GM12878 (cell line): ENCODE measurements around the gene ZSWIM9. TPM values are rescaled to one million over a fixed set of nuclear protein-coding genes. Genes with fewer than 3 reads are reported as not detected.

Source experiments
- ATAC-seq: fragments of 200-7000 bp; cut with Tn5 transposase; 3 replicates; pipeline ENCODE4 v1.9.1; 2020; ENCODE audit warnings: mild to moderate bottlenecking, moderate library complexity
- BruUV-seq: library from RNA; stranded (reverse); fragments of 400-500 nt; replicated peaks from 2 replicates; lab custom pipeline; 2021; lab: Mats Ljungman, UMichigan
- CTCF ChIA-PET: fragments of 300-600 bp; sonication (Branson Sonifier 250); formaldehyde crosslinking; extraction: SDS; loops from one replicate; lab custom pipeline; 2021; ENCODE audit warnings: inconsistent platforms; lab: Yijun Ruan, JAX
- POLR2A ChIA-PET: fragments of 350-600 bp; formaldehyde crosslinking; extraction: SDS; loops from one replicate; lab custom pipeline; 2021; ENCODE audit warnings: inconsistent platforms; lab: Charles Lee
- RAD21 ChIA-PET: fragments of 300-600 bp; sonication (Branson Sonifier 250); formaldehyde crosslinking; loops from one replicate; lab custom pipeline; 2023; ENCODE audit warnings: antibody characterized with exemption; ENCODE audit not compliant: unreplicated experiment; lab: Charles Lee
- SMC1A ChIA-PET: fragments of 300-600 bp; sonication (Branson Sonifier 250); formaldehyde crosslinking; loops from one replicate; lab custom pipeline; 2023; ENCODE audit not compliant: unreplicated experiment, uncharacterized antibody; lab: Charles Lee
- DNase-seq: peaks from one replicate; pipeline ENCODE4 v3.0.0-alpha.2; 2011; ENCODE audit warnings: low read depth, low spot score
- FAIRE-seq: peaks from 3 replicates; lab custom pipeline; 2011; peaks lifted over from hg19 to GRCh38; lab: Jason Lieb, UNC
- H2AFZ ChIP-seq: 2 replicates; pipeline ENCODE4 v1.6.0; 2011; ENCODE audit warnings: low read depth, low read length, control low read depth; ENCODE audit not compliant: control insufficient read depth
- H3K27ac ChIP-seq: 2 replicates; pipeline ENCODE4 v1.5.1; 2011; ENCODE audit warnings: control low read depth; ENCODE audit not compliant: control insufficient read depth, insufficient read depth
- H3K27me3 ChIP-seq, 2 experiments: replicated peaks in 1 of 2; 2 replicates each; pipeline versions ENCODE4 v1.6.0 to v1.6.1; 2011; ENCODE audit warnings: low read length in 1 of 2; ENCODE audit not compliant: control insufficient read depth in 2 of 2, insufficient read depth in 2 of 2
- H3K36me3 ChIP-seq, 2 experiments: 2 replicates each; pipeline ENCODE4 v1.5.1; 2011; ENCODE audit warnings: low read length in 1 of 2; ENCODE audit not compliant: control insufficient read depth in 2 of 2, insufficient read depth in 2 of 2
- H3K4me1 ChIP-seq: 2 replicates; pipeline ENCODE4 v1.6.1; 2011; ENCODE audit warnings: mild to moderate bottlenecking, low read length, moderate library complexity, mixed read lengths; ENCODE audit not compliant: control insufficient read depth, insufficient read depth
- H3K4me2 ChIP-seq: 2 replicates; pipeline ENCODE4 v1.6.0; 2011; ENCODE audit warnings: control low read depth; ENCODE audit not compliant: control insufficient read depth, insufficient read depth
- H3K4me3 ChIP-seq: fragments of 200-600 bp; sonication (generic); 2 replicates; pipeline ENCODE4 v1.5.1; 2016
- H3K79me2 ChIP-seq: 2 replicates; pipeline ENCODE4 v1.6.0; 2011; ENCODE audit warnings: low read length; ENCODE audit not compliant: control insufficient read depth, insufficient read depth
- H3K9ac ChIP-seq: 2 replicates; pipeline ENCODE4 v1.8.0; 2011; ENCODE audit warnings: low read length, control low read depth, mixed read lengths; ENCODE audit not compliant: control insufficient read depth, insufficient read depth
- H3K9me3 ChIP-seq: replicated peaks from 3 replicates; pipeline ENCODE4 v1.5.1; 2011; ENCODE audit warnings: mild to moderate bottlenecking, low read length; ENCODE audit not compliant: control insufficient read depth, insufficient read depth
- H4K20me1 ChIP-seq: 2 replicates; pipeline ENCODE4 v1.6.0; 2011; ENCODE audit not compliant: control insufficient read depth, insufficient read depth
- FOXK2 ChIP-seq: fragments of 450-650 bp; IDR thresholded peaks from 2 replicates; pipeline ENCODE4 v1.6.1; 2017; ENCODE audit warnings: mild to moderate bottlenecking, moderate library complexity
- FOXM1 ChIP-seq: IDR thresholded peaks from 2 replicates; pipeline ENCODE4 v1.6.1; 2012; ENCODE audit warnings: low read depth, mild to moderate bottlenecking, inconsistent platforms, low read length, moderate library complexity
- IRF4 ChIP-seq: IDR thresholded peaks from 2 replicates; pipeline ENCODE4 v1.6.1; 2011; ENCODE audit warnings: low read depth, low read length
- IRF5 ChIP-seq: fragments of 450-650 bp; IDR thresholded peaks from 2 replicates; pipeline ENCODE4 v1.6.1; 2017; ENCODE audit warnings: borderline replicate concordance
- SMAD1 ChIP-seq: fragments of 450-650 bp; IDR thresholded peaks from 2 replicates; pipeline ENCODE4 v1.6.1; 2018; ENCODE audit warnings: mild to moderate bottlenecking, low read depth; ENCODE audit not compliant: partially characterized antibody
- TCF3 ChIP-seq: IDR thresholded peaks from 2 replicates; pipeline ENCODE4 v1.6.1; 2012; ENCODE audit warnings: low read depth, mild to moderate bottlenecking, low read length, borderline replicate concordance; ENCODE audit not compliant: insufficient read depth
- ZNF217 ChIP-seq: fragments of 450-650 bp; IDR thresholded peaks from 2 replicates; pipeline ENCODE4 v1.6.1; 2017; ENCODE audit warnings: antibody characterized with exemption, mild to moderate bottlenecking
- WGBS: methylation state at CpG from one replicate; pipeline ENCODE4 v1.1.6; 2016; ENCODE audit warnings: low lambda C conversion rate; ENCODE audit not compliant: insufficient replicate concordance, insufficient coverage; ENCODE audit errors: missing lambda C conversion rate; 5-methylcytosine and 5-hydroxymethylcytosine counted together
- in situ Hi-C: fragments of 300-500 bp; cut with MboI; formaldehyde crosslinking; loops from 9 replicates; pipeline ENCODE4 v1.14.3; 2018; ENCODE audit warnings: mixed read lengths
- intact Hi-C: fragments of 100-400 bp; cut with micrococcal nuclease; formaldehyde crosslinking; loops from one replicate; pipeline ENCODE4 v1.14.2; 2022; ENCODE audit not compliant: unreplicated experiment
- polyA plus RNA-seq, 11 experiments: library from polyadenylated mRNA; depleted of rRNA in 4 of 11; unstranded in 6 of 11; stranded (reverse) in 5 of 11; fragments of >200 nt; fragmentation: Nextera tagmentation in 4 of 11; fragmentation: Illumina TruSeq in 1 of 11; extraction: Ambion mirVana in 4 of 11; extraction: Trizol in 1 of 11; gene quantifications; 1 replicate in 1 of 11; 2 replicates in 10 of 11; pipeline versions ENCODE4 v1.2.1 to v1.2.3, GENCODE V29; 2011 to 2016; ENCODE audit warnings: inconsistent platforms in 2 of 11, missing spikeins in 2 of 11, low read depth in 1 of 11
- total RNA-seq, 4 experiments: library from RNA; depleted of rRNA in 3 of 4; stranded (reverse); fragments of >200 nt in 3 of 4; fragmentation: Illumina TruSeq in 1 of 4; extraction: Trizol in 1 of 4; gene quantifications; 2 replicates each; pipeline versions ENCODE4 v1.2.1 to v1.2.3, GENCODE V29; 2013 to 2021
- TF ChIP-seq, protein P1 (sequence below): IDR thresholded peaks from 2 replicates; pipeline ENCODE4 v1.6.1; 2012; ENCODE audit warnings: improper control_type of control experiment, low read depth, low read length; ENCODE audit not compliant: insufficient replicate concordance
- TF ChIP-seq, protein P2 (sequence below), 3 experiments: IDR thresholded peaks in 2 of 3; conservative IDR thresholded peaks in 1 of 3; 2 replicates each; pipeline ENCODE4 v1.5.1; 2011; ENCODE audit warnings: low read depth in 3 of 3, low read length in 3 of 3, mild to moderate bottlenecking in 3 of 3, control low read depth in 2 of 3, moderate library complexity in 2 of 3, inconsistent platforms in 1 of 3, mixed read lengths in 1 of 3; ENCODE audit not compliant: control insufficient read depth in 2 of 3, insufficient read depth in 1 of 3; ENCODE audit errors: extremely low read depth in 1 of 3

Gene ZSWIM9
- total and polyA plus RNA-seq, 10 of the 15 experiments (the other 5 are each of a cell fraction or from before 2014, with no cell fraction given): 0.29 to 6.2 (median 1.4) TPM; not detected in 1

DNA sequence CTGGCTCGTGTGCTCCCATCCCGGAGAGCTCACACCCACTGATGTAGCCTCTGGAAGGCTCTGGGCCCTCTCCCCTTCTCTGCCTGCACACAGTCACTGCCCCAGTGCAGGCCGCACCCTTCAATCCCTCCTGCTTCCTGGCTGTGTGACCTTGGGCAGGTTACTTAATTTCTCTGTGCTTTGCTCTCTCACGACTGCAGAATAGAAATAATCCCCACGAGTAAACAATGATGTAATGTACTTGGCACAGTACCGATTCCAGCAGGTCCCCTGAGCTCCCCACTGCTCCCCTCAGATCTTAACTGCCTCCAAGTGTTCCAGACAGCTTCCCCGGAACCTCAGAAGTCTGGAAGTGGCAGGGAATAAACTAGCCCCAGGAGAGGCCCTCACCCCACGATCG is 16.5 kb upstream of the ZSWIM9 start (continued):
- TF ChIP-seq ZNF217: no peak
- TF ChIP-seq, protein P1, sequence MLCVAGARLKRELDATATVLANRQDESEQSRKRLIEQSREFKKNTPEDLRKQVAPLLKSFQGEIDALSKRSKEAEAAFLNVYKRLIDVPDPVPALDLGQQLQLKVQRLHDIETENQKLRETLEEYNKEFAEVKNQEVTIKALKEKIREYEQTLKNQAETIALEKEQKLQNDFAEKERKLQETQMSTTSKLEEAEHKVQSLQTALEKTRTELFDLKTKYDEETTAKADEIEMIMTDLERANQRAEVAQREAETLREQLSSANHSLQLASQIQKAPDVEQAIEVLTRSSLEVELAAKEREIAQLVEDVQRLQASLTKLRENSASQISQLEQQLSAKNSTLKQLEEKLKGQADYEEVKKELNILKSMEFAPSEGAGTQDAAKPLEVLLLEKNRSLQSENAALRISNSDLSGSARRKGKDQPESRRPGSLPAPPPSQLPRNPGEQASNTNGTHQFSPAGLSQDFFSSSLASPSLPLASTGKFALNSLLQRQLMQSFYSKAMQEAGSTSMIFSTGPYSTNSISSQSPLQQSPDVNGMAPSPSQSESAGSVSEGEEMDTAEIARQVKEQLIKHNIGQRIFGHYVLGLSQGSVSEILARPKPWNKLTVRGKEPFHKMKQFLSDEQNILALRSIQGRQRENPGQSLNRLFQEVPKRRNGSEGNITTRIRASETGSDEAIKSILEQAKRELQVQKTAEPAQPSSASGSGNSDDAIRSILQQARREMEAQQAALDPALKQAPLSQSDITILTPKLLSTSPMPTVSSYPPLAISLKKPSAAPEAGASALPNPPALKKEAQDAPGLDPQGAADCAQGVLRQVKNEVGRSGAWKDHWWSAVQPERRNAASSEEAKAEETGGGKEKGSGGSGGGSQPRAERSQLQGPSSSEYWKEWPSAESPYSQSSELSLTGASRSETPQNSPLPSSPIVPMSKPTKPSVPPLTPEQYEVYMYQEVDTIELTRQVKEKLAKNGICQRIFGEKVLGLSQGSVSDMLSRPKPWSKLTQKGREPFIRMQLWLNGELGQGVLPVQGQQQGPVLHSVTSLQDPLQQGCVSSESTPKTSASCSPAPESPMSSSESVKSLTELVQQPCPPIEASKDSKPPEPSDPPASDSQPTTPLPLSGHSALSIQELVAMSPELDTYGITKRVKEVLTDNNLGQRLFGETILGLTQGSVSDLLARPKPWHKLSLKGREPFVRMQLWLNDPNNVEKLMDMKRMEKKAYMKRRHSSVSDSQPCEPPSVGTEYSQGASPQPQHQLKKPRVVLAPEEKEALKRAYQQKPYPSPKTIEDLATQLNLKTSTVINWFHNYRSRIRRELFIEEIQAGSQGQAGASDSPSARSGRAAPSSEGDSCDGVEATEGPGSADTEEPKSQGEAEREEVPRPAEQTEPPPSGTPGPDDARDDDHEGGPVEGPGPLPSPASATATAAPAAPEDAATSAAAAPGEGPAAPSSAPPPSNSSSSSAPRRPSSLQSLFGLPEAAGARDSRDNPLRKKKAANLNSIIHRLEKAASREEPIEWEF: no peak

GRCh38 chr19:48158210-48158790 is 12.2 kb upstream of the ZSWIM9 start:
- POLR2A ChIA-PET: no interaction called here
- in situ Hi-C loops: loop anchor here (5.0 kb wide), 1 partner anchor 186 kb away; no protein-coding TSS in a partner anchor
- Histone ChIP-seq H3K27me3 (no peaks in the 10 kb centered on the region), H3K79me2 (no peaks in the 10 kb centered on the region), H3K9ac (no peak overlapping the region), H2AFZ (no peak overlapping the region), H3K4me3 (no peak overlapping the region), H3K4me2 (no peak overlapping the region), H3K27ac (no peak overlapping the region), H3K9me3 (no peaks in the 10 kb centered on the region), H3K36me3 (peaks cover 8 to 15% of the 10 kb centered on the region in 2 experiments), H4K20me1 (no peaks in the 10 kb centered on the region), H3K4me1 (no peaks in the 10 kb centered on the region)
- no peak for ATAC-seq
- SMC1A ChIA-PET: no interaction called here
- no peak for DNase-seq
- BruUV-seq: no TSS peak
- no peak for TF ChIP-seq IRF4
- no peak for TF ChIP-seq TCF3
- TF ChIP-seq, protein P2, sequence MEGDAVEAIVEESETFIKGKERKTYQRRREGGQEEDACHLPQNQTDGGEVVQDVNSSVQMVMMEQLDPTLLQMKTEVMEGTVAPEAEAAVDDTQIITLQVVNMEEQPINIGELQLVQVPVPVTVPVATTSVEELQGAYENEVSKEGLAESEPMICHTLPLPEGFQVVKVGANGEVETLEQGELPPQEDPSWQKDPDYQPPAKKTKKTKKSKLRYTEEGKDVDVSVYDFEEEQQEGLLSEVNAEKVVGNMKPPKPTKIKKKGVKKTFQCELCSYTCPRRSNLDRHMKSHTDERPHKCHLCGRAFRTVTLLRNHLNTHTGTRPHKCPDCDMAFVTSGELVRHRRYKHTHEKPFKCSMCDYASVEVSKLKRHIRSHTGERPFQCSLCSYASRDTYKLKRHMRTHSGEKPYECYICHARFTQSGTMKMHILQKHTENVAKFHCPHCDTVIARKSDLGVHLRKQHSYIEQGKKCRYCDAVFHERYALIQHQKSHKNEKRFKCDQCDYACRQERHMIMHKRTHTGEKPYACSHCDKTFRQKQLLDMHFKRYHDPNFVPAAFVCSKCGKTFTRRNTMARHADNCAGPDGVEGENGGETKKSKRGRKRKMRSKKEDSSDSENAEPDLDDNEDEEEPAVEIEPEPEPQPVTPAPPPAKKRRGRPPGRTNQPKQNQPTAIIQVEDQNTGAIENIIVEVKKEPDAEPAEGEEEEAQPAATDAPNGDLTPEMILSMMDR (IDR thresholded peaks at IDR 0.05 in 2 of 3, conservative IDR thresholded peaks at IDR 0.05 in 1 of 3; ENCODE audit: control insufficient read depth in 2 of 3, extremely low read depth in 1 of 3, insufficient read depth in 1 of 3, low read depth in 3 of 3, low read length in 3 of 3): no peak
- no peak for TF ChIP-seq FOXM1
- no peak for TF ChIP-seq FOXK2
- TF ChIP-seq IRF5: no peak
- no peak for TF ChIP-seq SMAD1
- RAD21 ChIA-PET: interaction anchor here (0.7 kb wide), 1 partner anchor 487 kb away, joined by 3 read pairs; the partner anchor contains the start of gene CA11
- intact Hi-C loops: no loop called here
- CTCF ChIA-PET: interaction anchor here (11.5 kb wide), 1 partner anchor 52 kb away, joined by 192 read pairs; the partner anchor contains the start of gene PLA2G4C
- 95% methylated on average over 12 of the region's 12 CpGs for WGBS
- no peak for FAIRE-seq
